Fibroblast of lung (primary cell): ENCODE results near the gene DNAI7. TPM values are rescaled to one million over a fixed set of nuclear protein-coding genes. Genes with fewer than 3 reads are reported as not detected.

Experiments
- DNase-seq, 2 donors: peaks; one replicate each; pipeline versions ENCODE4 v3.0.0 to v3.0.0-alpha.2; 2010; ENCODE audit warnings: low read depth in 2 of 2
- H2AFZ ChIP-seq: 2 replicates; pipeline ENCODE4 v1.5.1; 2012; ENCODE audit warnings: low read length, control low read depth, inconsistent platforms
- H3K27ac ChIP-seq: 2 replicates; pipeline ENCODE4 v1.5.1; 2011; ENCODE audit warnings: low read length, control low read depth; ENCODE audit not compliant: insufficient read depth
- H3K27me3 ChIP-seq: 2 replicates; pipeline ENCODE4 v1.5.1; 2011; ENCODE audit warnings: mild to moderate bottlenecking, low read length; ENCODE audit not compliant: control insufficient read depth, insufficient read depth
- H3K36me3 ChIP-seq: 2 replicates; pipeline ENCODE4 v1.5.1; 2011; ENCODE audit warnings: low read length; ENCODE audit not compliant: control insufficient read depth, insufficient read depth
- H3K4me1 ChIP-seq: 2 replicates; pipeline ENCODE4 v1.5.1; 2011; ENCODE audit warnings: low read length; ENCODE audit not compliant: control insufficient read depth, insufficient read depth; ENCODE audit errors: extremely low read depth
- H3K4me2 ChIP-seq: 2 replicates; pipeline ENCODE4 v1.5.1; 2011; ENCODE audit warnings: low read length, control low read depth; ENCODE audit not compliant: insufficient read depth; ENCODE audit errors: extremely low read depth
- H3K4me3 ChIP-seq, 4 experiments: fragments of 200-600 bp in 1 of 4; sonication (generic) in 1 of 4; replicated peaks in 1 of 4; 2 replicates each; pipeline ENCODE4 v1.5.1; 2011 to 2016; ENCODE audit warnings: low read length in 4 of 4, low read depth in 3 of 4, mild to moderate bottlenecking in 3 of 4, control low read depth in 2 of 4, inconsistent platforms in 1 of 4, mixed read lengths in 1 of 4; ENCODE audit not compliant: insufficient read depth in 1 of 4; ENCODE audit errors: control extremely low read depth in 1 of 4
- H3K79me2 ChIP-seq: 2 replicates; pipeline ENCODE4 v1.5.1; 2012; ENCODE audit warnings: mild to moderate bottlenecking, low read length, inconsistent platforms; ENCODE audit not compliant: control insufficient read depth, insufficient read depth
- H3K9ac ChIP-seq: 2 replicates; pipeline ENCODE4 v1.5.1; 2011; ENCODE audit warnings: mild to moderate bottlenecking, low read length, control low read depth; ENCODE audit not compliant: insufficient read depth
- H3K9me3 ChIP-seq: 2 replicates; pipeline ENCODE4 v1.5.1; 2012; ENCODE audit warnings: low read depth, low read length; ENCODE audit not compliant: control insufficient read depth, insufficient read depth
- H4K20me1 ChIP-seq: 2 replicates; pipeline ENCODE4 v1.5.1; 2011; ENCODE audit warnings: low read length; ENCODE audit not compliant: control insufficient read depth, insufficient read depth; ENCODE audit errors: extremely low read depth
- EZH2 ChIP-seq: IDR thresholded peaks from 2 replicates; pipeline ENCODE4 v1.5.1; 2012; ENCODE audit warnings: low read length, control low read depth, mild to moderate bottlenecking; ENCODE audit errors: missing control alignments
- polyA plus RNA-seq, 2 donors: library from polyadenylated mRNA; depleted of rRNA in 1 of 2; stranded (reverse) in 1 of 2; unstranded in 1 of 2; fragments of >200 nt; gene quantifications; 2 replicates each; pipeline ENCODE4 v1.2.1, GENCODE V29; 2011 to 2012; ENCODE audit warnings: missing spikeins in 1 of 2
- total RNA-seq: library from RNA; depleted of rRNA; stranded (reverse); fragments of >200 nt; gene quantifications from 2 replicates; pipeline ENCODE4 v1.2.1, GENCODE V29; 2014
- TF ChIP-seq, protein P1 (sequence below), 2 donors: IDR thresholded peaks in 1 of 2; conservative IDR thresholded peaks in 1 of 2; 1 replicate in 1 of 2; 2 replicates in 1 of 2; pipeline ENCODE4 v1.5.1; 2011 to 2012; ENCODE audit warnings: low read length in 2 of 2, control low read depth in 1 of 2, inconsistent platforms in 1 of 2, low read depth in 1 of 2, mild to moderate bottlenecking in 1 of 2

The DNAI7 gene
- total and polyA plus RNA-seq, 2 donors (not counting 1 experiment from before 2014, with no cell fraction given), result 0.17 to 0.23 TPM

DNA sequence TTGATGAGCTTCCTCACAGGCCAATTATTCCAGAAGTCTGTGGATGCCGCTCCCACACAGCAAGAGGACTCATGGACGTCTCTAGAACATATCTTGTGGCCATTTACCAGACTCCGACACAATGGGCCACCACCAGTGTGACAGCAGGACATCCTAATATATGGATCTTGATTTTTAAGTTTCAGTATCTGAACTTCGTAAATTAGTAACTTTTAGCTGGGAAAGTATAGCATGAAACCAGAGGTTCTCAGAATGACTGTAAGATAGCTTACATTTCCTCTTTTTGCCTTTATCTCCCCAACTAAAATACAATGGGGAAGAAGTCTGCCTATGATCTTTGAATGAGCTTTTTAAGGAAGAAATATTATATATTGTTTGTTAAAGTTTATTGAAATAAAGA, 87.0 kb downstream of the DNAI7 start:
- H3K9ac ChIP-seq, result no peak overlapping the region
- H3K4me2 ChIP-seq, result no peak overlapping the region
- TF ChIP-seq EZH2, result no peak
- TF ChIP-seq, protein P1, sequence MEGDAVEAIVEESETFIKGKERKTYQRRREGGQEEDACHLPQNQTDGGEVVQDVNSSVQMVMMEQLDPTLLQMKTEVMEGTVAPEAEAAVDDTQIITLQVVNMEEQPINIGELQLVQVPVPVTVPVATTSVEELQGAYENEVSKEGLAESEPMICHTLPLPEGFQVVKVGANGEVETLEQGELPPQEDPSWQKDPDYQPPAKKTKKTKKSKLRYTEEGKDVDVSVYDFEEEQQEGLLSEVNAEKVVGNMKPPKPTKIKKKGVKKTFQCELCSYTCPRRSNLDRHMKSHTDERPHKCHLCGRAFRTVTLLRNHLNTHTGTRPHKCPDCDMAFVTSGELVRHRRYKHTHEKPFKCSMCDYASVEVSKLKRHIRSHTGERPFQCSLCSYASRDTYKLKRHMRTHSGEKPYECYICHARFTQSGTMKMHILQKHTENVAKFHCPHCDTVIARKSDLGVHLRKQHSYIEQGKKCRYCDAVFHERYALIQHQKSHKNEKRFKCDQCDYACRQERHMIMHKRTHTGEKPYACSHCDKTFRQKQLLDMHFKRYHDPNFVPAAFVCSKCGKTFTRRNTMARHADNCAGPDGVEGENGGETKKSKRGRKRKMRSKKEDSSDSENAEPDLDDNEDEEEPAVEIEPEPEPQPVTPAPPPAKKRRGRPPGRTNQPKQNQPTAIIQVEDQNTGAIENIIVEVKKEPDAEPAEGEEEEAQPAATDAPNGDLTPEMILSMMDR (conservative IDR thresholded peaks at IDR 0.05 in 1 of 2, IDR thresholded peaks at IDR 0.05 in 1 of 2; ENCODE audit: low read depth in 1 of 2, low read length in 2 of 2), result no peak
- no peaks in the 10 kb centered on the region for H4K20me1 ChIP-seq
- H3K9me3 ChIP-seq, result no peaks in the 10 kb centered on the region
- no peaks in the 10 kb centered on the region for H3K4me1 ChIP-seq
- H3K27me3 ChIP-seq, result no peaks in the 10 kb centered on the region
- H3K79me2 ChIP-seq, result no peaks in the 10 kb centered on the region
- H3K36me3 ChIP-seq, result no peaks in the 10 kb centered on the region
- H3K27ac ChIP-seq, result no peak overlapping the region
- H2AFZ ChIP-seq, result no peak overlapping the region
- DNase-seq, result no peak
- no peak overlapping the region for H3K4me3 ChIP-seq

DNA sequence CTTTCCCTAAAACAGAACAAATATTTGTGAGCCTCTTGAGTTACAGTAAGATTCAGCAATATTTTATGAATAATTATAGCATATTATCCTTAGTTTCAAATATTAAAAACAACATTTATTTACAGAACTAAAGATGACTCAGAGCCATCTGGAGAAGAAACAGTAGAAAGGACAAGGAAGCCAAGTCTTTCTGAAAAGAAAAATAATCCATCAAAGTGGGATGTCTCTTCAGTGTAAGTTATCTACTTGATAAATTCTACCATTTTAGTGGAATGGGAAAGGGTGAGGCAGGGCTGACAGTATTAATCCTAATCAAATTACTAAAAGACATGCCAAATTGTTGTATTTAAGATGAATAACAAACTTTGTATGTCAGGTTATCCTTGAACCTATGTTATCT, 88.1 kb downstream of the DNAI7 start:
- Histone ChIP-seq H2AFZ (no peak overlapping the region), H3K9ac (no peak overlapping the region), H4K20me1 (no peaks in the 10 kb centered on the region), H3K4me2 (no peak overlapping the region), H3K27ac (no peak overlapping the region), H3K4me1 (no peaks in the 10 kb centered on the region), H3K79me2 (no peaks in the 10 kb centered on the region), H3K36me3 (no peaks in the 10 kb centered on the region), H3K9me3 (no peaks in the 10 kb centered on the region), H3K27me3 (no peaks in the 10 kb centered on the region), H3K4me3 (no peak overlapping the region)
- no peak for TF ChIP-seq EZH2
- TF ChIP-seq, protein P1 (conservative IDR thresholded peaks at IDR 0.05 in 1 of 2, IDR thresholded peaks at IDR 0.05 in 1 of 2; ENCODE audit: low read depth in 1 of 2, low read length in 2 of 2), result no peak
- DNase-seq, result peak in 1 of 2 donors; percentile 27

DNA sequence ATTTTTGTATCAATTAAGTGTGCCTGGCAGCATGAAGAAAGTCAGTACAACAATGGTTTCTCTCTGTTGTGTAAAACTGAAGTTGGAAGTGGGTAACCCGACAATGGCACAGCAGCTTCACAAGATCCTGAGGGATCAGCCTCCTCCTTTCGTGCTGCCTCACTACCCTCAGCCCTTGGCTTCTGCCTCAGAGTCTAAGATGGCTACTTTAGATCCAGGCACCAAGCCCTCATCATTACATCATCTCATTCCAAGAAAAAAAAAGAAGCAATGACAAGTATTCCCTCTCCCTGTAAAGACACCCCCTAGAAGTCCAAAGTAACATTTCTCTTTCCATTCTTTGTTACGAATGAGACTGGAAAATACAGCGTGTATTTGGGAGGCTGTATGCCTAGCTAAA, 92.6 kb downstream of the DNAI7 start:
- no peak for DNase-seq
- Histone ChIP-seq H3K4me2 (no peak overlapping the region), H3K27me3 (no peaks in the 10 kb centered on the region), H2AFZ (no peak overlapping the region), H3K79me2 (no peaks in the 10 kb centered on the region), H4K20me1 (no peaks in the 10 kb centered on the region), H3K4me3 (no peak overlapping the region), H3K27ac (no peak overlapping the region), H3K9me3 (no peaks in the 10 kb centered on the region), H3K9ac (no peak overlapping the region), H3K36me3 (no peaks in the 10 kb centered on the region), H3K4me1 (no peaks in the 10 kb centered on the region)
- TF ChIP-seq, protein P1 (conservative IDR thresholded peaks at IDR 0.05 in 1 of 2, IDR thresholded peaks at IDR 0.05 in 1 of 2; ENCODE audit: low read depth in 1 of 2, low read length in 2 of 2), result no peak
- TF ChIP-seq EZH2, result no peak
